ENCODE results near the gene COLGALT1. TPM values are rescaled to one million over a fixed set of nuclear protein-coding genes. Genes with fewer than 3 reads are reported as not detected.
"Not testable (repeated sequence)": the region's sequence is repeated elsewhere in the genome, so short reads cannot be mapped to it uniquely, and the experiment has no call there.

The COLGALT1 gene
- total and polyA plus RNA-seq, 3 experiments from 2014 or later = 25.3 to 104 (median 94.8) TPM

GRCh38 chr19:17594296-17594695, 38.8 kb downstream of the COLGALT1 start:
- DNase-seq; CTCF ChIA-PET; H3K36me3 ChIP-seq (ENCODE audit: insufficient read depth, low read length); H3K4me1 Mint-ChIP-seq; H3K4me3 Mint-ChIP-seq; H3K36me3 Mint-ChIP-seq; H3K27ac ChIP-seq (ENCODE audit: low read depth, low read length); H3K9me3 Mint-ChIP-seq; H3K4me3 ChIP-seq (ENCODE audit: low read length); H3K4me1 ChIP-seq (ENCODE audit: insufficient read depth, low read length); H3K9me3 ChIP-seq (ENCODE audit: low read length); H3K27me3 ChIP-seq (ENCODE audit: insufficient read depth, low read length, poor library complexity, severe bottlenecking); POLR2A ChIA-PET; H3K27ac Mint-ChIP-seq: not testable (repeated sequence)
- H3K27me3 Mint-ChIP-seq = peaks cover 16 to 22% of the 10 kb centered on the region in 2 donors

- CTCF ChIA-PET; H3K36me3 ChIP-seq (ENCODE audit: insufficient read depth, low read length); H3K9me3 ChIP-seq (ENCODE audit: low read length); POLR2A ChIA-PET; H3K9me3 Mint-ChIP-seq; H3K4me3 ChIP-seq (ENCODE audit: low read length); H3K4me1 ChIP-seq (ENCODE audit: insufficient read depth, low read length); H3K27me3 ChIP-seq (ENCODE audit: insufficient read depth, low read length, poor library complexity, severe bottlenecking); H3K27ac ChIP-seq (ENCODE audit: low read depth, low read length); DNase-seq; H3K36me3 Mint-ChIP-seq; H3K4me3 Mint-ChIP-seq; H3K4me1 Mint-ChIP-seq; H3K27ac Mint-ChIP-seq: not testable (repeated sequence)
- H3K27me3 Mint-ChIP-seq = peaks cover 19 to 21% of the 10 kb centered on the region in 2 donors
Observed at GRCh38 chr19:17598063-17598462, 42.6 kb downstream of the COLGALT1 start.

- H3K27me3 Mint-ChIP-seq = peaks cover 27 to 30% of the 10 kb centered on the region in 2 donors
- H3K27ac Mint-ChIP-seq = no peak overlapping the region
- no peak for DNase-seq
- ChIA-PET CTCF (no interaction called here), POLR2A (no interaction called here)
- no peaks in the 10 kb centered on the region for H3K9me3 Mint-ChIP-seq
- H3K27me3 ChIP-seq (ENCODE audit: insufficient read depth, low read length, poor library complexity, severe bottlenecking) = no peaks in the 10 kb centered on the region
- no peaks in the 10 kb centered on the region for H3K36me3 ChIP-seq (ENCODE audit: insufficient read depth, low read length)
- H3K4me1 Mint-ChIP-seq = peaks cover 0 to 2% (median 0%) of the 10 kb centered on the region in 3 donors
- H3K4me3 Mint-ChIP-seq = no peak overlapping the region
- no peaks in the 10 kb centered on the region for H3K9me3 ChIP-seq (ENCODE audit: low read length)
- H3K4me3 ChIP-seq (ENCODE audit: low read length) = no peak overlapping the region
- no peak overlapping the region for H3K27ac ChIP-seq (ENCODE audit: low read depth, low read length)
- no peaks in the 10 kb centered on the region for H3K36me3 Mint-ChIP-seq
- H3K4me1 ChIP-seq (ENCODE audit: insufficient read depth, low read length) = no peaks in the 10 kb centered on the region
Observed at GRCh38 chr19:17598953-17599352, 43.5 kb downstream of the COLGALT1 start.

GRCh38 chr19:17599780-17600179, 44.3 kb downstream of the COLGALT1 start:
- H3K27ac ChIP-seq (ENCODE audit: low read depth, low read length) = no peak overlapping the region
- H3K4me1 Mint-ChIP-seq = peaks cover 0 to 2% (median 0%) of the 10 kb centered on the region in 3 donors
- no peaks in the 10 kb centered on the region for H3K4me1 ChIP-seq (ENCODE audit: insufficient read depth, low read length)
- no peaks in the 10 kb centered on the region for H3K9me3 Mint-ChIP-seq
- no peaks in the 10 kb centered on the region for H3K36me3 Mint-ChIP-seq
- no peak for DNase-seq
- H3K4me3 Mint-ChIP-seq = no peak overlapping the region
- no peaks in the 10 kb centered on the region for H3K9me3 ChIP-seq (ENCODE audit: low read length)
- no peaks in the 10 kb centered on the region for H3K27me3 ChIP-seq (ENCODE audit: insufficient read depth, low read length, poor library complexity, severe bottlenecking)
- no peaks in the 10 kb centered on the region for H3K36me3 ChIP-seq (ENCODE audit: insufficient read depth, low read length)
- ChIA-PET POLR2A (no interaction called here), CTCF (interaction anchor here (0.6 kb wide), 1 partner anchor 117 kb away, joined by 3 read pairs; no protein-coding TSS in a partner anchor)
- peaks cover 29 to 37% of the 10 kb centered on the region in 2 donors for H3K27me3 Mint-ChIP-seq
- no peak overlapping the region for H3K27ac Mint-ChIP-seq
- no peak overlapping the region for H3K4me3 ChIP-seq (ENCODE audit: low read length)

- peaks cover 8% of the 10 kb centered on the region for H3K4me1 ChIP-seq (ENCODE audit: insufficient read depth, low read length)
- H3K4me1 Mint-ChIP-seq = peaks cover 5 to 6% (median 5%) of the 10 kb centered on the region in 3 donors
- peaks cover 0 to 2% (median 0%) of the 10 kb centered on the region in 5 donors for H3K9me3 Mint-ChIP-seq
- no peak for DNase-seq
- ChIA-PET POLR2A (no interaction called here), CTCF (no interaction called here)
- no peaks in the 10 kb centered on the region for H3K36me3 Mint-ChIP-seq
- no peaks in the 10 kb centered on the region for H3K9me3 ChIP-seq (ENCODE audit: low read length)
- H3K36me3 ChIP-seq (ENCODE audit: insufficient read depth, low read length) = no peaks in the 10 kb centered on the region
- H3K4me3 Mint-ChIP-seq = no peak overlapping the region
- no peak overlapping the region for H3K4me3 ChIP-seq (ENCODE audit: low read length)
- no peaks in the 10 kb centered on the region for H3K27me3 ChIP-seq (ENCODE audit: insufficient read depth, low read length, poor library complexity, severe bottlenecking)
- H3K27ac Mint-ChIP-seq = no peak overlapping the region
- no peak overlapping the region for H3K27ac ChIP-seq (ENCODE audit: low read depth, low read length)
- H3K27me3 Mint-ChIP-seq = peaks cover 32 to 41% of the 10 kb centered on the region in 2 donors
Observed at GRCh38 chr19:17601683-17602082, 46.2 kb downstream of the COLGALT1 start.

GRCh38 chr19:17602217-17602616, 46.8 kb downstream of the COLGALT1 start:
- CTCF ChIA-PET = no interaction called here
- H3K9me3 ChIP-seq (ENCODE audit: low read length) = no peaks in the 10 kb centered on the region
- DNase-seq = no peak
- H3K36me3 Mint-ChIP-seq = no peaks in the 10 kb centered on the region
- no peak overlapping the region for H3K27ac Mint-ChIP-seq
- H3K27me3 Mint-ChIP-seq = peaks cover 34 to 45% of the 10 kb centered on the region in 2 donors
- H3K4me1 Mint-ChIP-seq = peaks cover 8 to 10% (median 9%) of the 10 kb centered on the region in 3 donors
- peaks cover 8% of the 10 kb centered on the region for H3K4me1 ChIP-seq (ENCODE audit: insufficient read depth, low read length)
- POLR2A ChIA-PET = no interaction called here
- H3K36me3 ChIP-seq (ENCODE audit: insufficient read depth, low read length) = no peaks in the 10 kb centered on the region
- H3K9me3 Mint-ChIP-seq = peaks cover 0 to 2% (median 0%) of the 10 kb centered on the region in 5 donors
- H3K27me3 ChIP-seq (ENCODE audit: insufficient read depth, low read length, poor library complexity, severe bottlenecking) = no peaks in the 10 kb centered on the region
- H3K4me3 Mint-ChIP-seq = no peak overlapping the region
- no peak overlapping the region for H3K27ac ChIP-seq (ENCODE audit: low read depth, low read length)
- H3K4me3 ChIP-seq (ENCODE audit: low read length) = no peak overlapping the region

GRCh38 chr19:17602872-17603510, 47.5 kb downstream of the COLGALT1 start:
- Mint-ChIP-seq H3K9me3 (peaks cover 0 to 2% (median 0%) of the 10 kb centered on the region in 5 donors), H3K27ac (no peak overlapping the region), H3K27me3 (peaks cover 34 to 45% of the 10 kb centered on the region in 2 donors), H3K36me3 (no peaks in the 10 kb centered on the region), H3K4me3 (peak overlapping the region in 1 of 7 donors; percentile 6), H3K4me1 (peaks cover 8 to 10% (median 9%) of the 10 kb centered on the region in 3 donors)
- Histone ChIP-seq H3K4me1 (ENCODE audit: insufficient read depth, low read length) (peaks cover 8% of the 10 kb centered on the region), H3K27ac (ENCODE audit: low read depth, low read length) (no peak overlapping the region), H3K36me3 (ENCODE audit: insufficient read depth, low read length) (no peaks in the 10 kb centered on the region), H3K4me3 (ENCODE audit: low read length) (no peak overlapping the region), H3K9me3 (ENCODE audit: low read length) (no peaks in the 10 kb centered on the region), H3K27me3 (ENCODE audit: insufficient read depth, low read length, poor library complexity, severe bottlenecking) (no peaks in the 10 kb centered on the region)
- ChIA-PET CTCF (interaction anchor here (1.8 kb wide), 1 partner anchor 19 kb away, joined by 4 read pairs; no protein-coding TSS in a partner anchor), POLR2A (no interaction called here)
- DNase-seq = no peak

GRCh38 chr19:17604372-17605025, 49.0 kb downstream of the COLGALT1 start:
- Mint-ChIP-seq H3K9me3 (peaks cover 0 to 4% (median 0%) of the 10 kb centered on the region in 5 donors), H3K4me3 (peak overlapping the region in 1 of 7 donors; percentile 37), H3K36me3 (no peaks in the 10 kb centered on the region), H3K4me1 (peaks cover 8 to 10% (median 9%) of the 10 kb centered on the region in 3 donors), H3K27me3 (peaks cover 34 to 45% of the 10 kb centered on the region in 2 donors), H3K27ac (no peak overlapping the region)
- Histone ChIP-seq H3K27ac (ENCODE audit: low read depth, low read length) (no peak overlapping the region), H3K9me3 (ENCODE audit: low read length) (no peaks in the 10 kb centered on the region), H3K36me3 (ENCODE audit: insufficient read depth, low read length) (no peaks in the 10 kb centered on the region), H3K4me3 (ENCODE audit: low read length) (no peak overlapping the region), H3K4me1 (ENCODE audit: insufficient read depth, low read length) (peaks cover 8% of the 10 kb centered on the region), H3K27me3 (ENCODE audit: insufficient read depth, low read length, poor library complexity, severe bottlenecking) (no peaks in the 10 kb centered on the region)
- no peak for DNase-seq
- CTCF ChIA-PET = interaction anchor here (1.8 kb wide), 1 partner anchor 18 kb away, joined by 4 read pairs; no protein-coding TSS in a partner anchor
- POLR2A ChIA-PET = no interaction called here

Data from CD8-positive, alpha-beta memory T cell (primary cell).